GM08714 (cell line): ENCODE measurements around the gene SIX3.

Experiments used
- H3K4me3 ChIP-seq: fragments of 200-500 bp; sonication (Bioruptor generic); 2 replicates; pipeline ENCODE4 v1.5.1; 2014; ENCODE audit warnings: mild to moderate bottlenecking, low read length, inconsistent platforms
- ZNF274 ChIP-seq: IDR thresholded peaks from 2 replicates; pipeline ENCODE4 v1.6.1; 2012; ENCODE audit warnings: mild to moderate bottlenecking, low read depth, low read length

Gene SIX3

DNA sequence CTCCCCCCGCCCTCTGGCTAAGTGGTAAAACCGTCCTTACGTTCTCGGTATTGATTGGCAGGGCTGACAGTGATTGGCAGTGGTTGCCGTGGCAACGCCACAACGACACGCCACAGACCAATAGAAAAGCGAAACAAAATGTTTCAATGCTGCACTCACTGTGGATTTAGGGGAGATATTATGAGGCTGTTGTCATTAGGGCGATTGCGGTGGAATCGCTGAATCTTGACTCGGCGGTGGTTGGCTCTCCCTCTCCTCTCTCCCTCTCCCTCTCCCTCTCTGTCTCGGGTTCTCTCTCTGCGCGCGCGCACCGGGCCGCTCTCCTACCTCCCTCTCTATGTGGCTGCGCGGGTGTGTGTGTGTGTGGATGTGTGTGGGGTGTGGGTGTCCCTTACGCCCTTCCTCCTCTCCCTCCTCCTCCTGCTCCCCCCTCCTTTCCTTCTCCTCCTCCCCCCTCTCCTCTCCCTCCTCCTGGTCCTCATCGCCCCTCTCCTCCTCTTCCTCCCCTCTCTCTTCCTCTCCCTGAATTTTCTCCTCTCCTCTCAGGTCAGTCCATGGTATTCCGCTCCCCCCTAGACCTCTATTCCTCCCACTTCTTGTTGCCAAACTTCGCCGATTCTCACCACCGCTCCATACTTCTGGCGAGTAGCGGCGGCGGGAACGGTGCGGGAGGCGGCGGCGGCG lies at the start of gene SIX3:
SIX3 (plus strand) TSS at position 152 of the 684 bp plus-strand sequence; CDS start at position 555, 403 bp downstream.
- no peak for TF ChIP-seq ZNF274
- H3K4me3 ChIP-seq = peak within 1 kb of the TSS; percentile 47; the same call in 1 of the 2 replicates

DNA sequence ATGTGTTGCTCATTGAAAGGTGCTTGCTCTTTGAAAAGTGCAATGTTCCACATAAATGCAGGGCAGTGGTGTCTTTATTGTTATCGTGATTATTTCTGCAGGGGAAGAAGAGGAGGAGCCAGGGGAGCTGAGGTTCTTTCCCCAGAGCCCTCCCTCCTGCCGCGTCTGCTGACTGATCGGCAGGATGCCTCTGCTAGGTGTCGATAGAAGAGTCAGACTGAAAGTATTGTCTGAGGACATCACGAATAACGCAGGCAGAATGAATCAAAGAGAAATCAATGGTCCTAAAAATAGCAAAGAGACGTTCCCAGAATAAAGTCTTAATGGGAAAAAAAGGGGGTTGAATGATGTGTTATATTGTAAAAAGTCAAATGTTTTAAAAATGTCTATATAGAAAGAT lies 47.4 kb upstream of the SIX3 start:
- no peak overlapping the region for H3K4me3 ChIP-seq

DNA sequence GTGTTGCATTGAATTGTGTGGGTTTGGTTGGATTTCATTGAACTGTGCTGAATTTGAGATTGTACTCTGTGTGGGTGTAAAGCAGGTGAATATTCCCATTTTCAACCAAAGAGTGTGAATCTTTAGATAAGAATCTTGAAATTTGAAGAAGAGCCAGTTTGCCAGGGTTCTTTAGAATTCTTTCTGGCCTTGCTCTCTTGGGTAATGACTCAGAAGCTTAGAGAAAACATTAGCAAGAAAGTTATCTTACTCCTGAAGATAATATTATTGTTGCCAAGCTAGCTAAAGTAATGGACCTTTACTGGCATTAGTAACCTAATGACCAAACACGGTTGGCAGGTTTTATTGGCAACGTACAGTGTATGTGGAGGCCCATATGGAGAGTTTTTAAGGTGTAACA lies 46.4 kb upstream of the SIX3 start:
- TF ChIP-seq ZNF274 = no peak

More for the DNA sequence above, 47.4 kb upstream of the SIX3 start:
- no peak for TF ChIP-seq ZNF274

DNA sequence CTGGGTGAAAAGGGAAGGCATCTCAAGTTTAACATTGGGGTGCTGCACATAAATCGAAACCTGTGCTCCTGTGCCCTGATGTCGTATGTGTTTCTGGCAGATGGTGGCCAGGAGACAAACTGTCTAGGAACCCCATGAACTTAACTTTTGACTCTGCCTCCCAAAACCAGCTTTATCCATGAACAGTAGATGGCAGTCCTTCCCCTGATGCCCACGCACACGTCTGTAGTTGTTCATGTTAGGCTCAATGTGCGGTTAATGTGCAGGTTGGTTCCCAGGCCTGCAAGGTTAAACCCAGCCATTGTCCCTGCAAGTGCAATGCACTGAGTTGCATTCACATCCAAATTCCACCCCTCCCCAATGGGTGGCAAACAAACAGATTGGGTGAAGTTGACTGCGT lies 44.1 kb upstream of the SIX3 start:
- no peak overlapping the region for H3K4me3 ChIP-seq
- no peak for TF ChIP-seq ZNF274

More for the DNA sequence above, 46.4 kb upstream of the SIX3 start:
- H3K4me3 ChIP-seq = no peak overlapping the region

DNA sequence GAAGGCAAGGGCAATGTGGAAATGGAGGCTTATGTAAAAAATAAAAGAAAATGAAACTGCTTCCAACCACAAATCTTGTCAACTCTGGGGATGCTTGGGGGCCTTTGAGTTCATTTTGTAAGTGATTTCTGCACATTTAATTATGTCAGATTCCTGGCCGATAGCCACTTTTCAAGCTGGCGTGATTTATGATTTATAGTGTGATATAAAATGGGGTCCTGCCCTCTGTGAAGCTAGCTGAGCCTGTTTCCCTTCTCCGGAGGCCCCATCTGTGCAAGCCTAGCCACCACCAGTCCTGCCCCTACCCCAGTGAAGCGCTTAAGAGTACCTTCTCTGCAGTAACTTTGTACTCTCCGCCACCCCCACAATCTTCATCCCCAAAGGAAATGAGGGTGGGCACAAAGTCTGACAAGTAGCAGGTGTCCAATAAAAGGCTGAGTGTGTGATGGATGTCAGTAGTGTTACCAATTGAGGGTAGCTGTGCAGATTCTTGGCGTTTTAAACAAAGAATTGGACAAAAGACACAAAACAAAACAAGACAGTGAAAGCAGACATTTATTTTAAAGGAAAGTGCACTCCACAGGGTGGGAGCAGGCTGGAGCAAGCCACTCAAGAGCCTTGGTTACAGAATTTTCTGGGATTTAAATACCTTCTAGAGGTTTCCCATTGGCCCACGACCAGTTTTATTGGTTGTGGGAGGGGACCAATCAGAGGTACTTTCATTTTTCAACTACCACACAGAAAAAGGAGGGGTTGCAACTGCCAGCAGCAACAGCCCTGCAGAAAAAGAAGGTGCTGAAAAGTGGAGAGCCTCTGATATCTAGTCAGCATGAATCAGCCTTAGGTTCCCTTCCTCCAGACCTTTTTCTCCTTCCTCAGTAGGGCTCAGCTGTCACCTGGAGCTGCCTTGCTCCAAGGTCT lies 39.0 kb upstream of the SIX3 start:
- H3K4me3 ChIP-seq = no peak overlapping the region
- no peak for TF ChIP-seq ZNF274

DNA sequence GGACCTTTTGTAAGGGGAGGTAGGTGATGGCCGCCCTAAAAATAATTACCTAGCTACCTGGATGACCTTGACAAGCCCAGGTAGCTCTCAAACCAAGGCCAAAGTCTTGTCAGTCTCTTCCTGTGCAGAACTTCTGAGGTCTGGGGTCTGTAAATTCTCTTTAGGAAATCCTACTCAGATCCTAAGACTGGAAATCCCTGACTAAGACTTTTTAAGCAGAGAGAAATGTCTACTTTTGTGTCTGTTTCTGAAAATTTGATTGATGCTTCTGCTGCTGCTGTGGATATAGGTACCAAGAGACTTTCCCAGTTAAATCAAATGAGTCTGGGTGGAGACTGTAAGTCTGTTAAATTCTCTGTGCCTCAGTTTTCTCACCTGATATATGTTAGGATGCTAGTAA lies 36.9 kb upstream of the SIX3 start:
- TF ChIP-seq ZNF274 = no peak
- no peak overlapping the region for H3K4me3 ChIP-seq

DNA sequence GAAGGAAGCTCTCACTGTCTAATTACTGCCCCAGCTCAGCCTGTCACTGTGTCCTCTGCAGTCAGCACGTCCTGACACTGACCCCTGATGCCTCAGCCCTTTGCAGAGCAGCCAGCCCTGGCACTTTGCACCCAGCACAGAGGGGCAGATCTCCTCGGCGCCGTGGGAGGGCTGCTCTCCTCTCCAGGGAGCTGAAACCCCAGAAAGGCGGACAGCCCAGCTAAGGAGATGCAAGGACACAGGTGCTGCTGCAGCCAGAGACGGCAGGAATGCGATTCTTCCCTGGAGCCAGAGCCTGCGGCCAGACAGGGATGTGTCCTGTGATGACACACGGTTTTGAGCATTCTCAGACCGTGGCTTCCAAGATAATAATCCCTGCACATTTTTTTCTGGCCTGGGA lies 34.5 kb upstream of the SIX3 start:
- TF ChIP-seq ZNF274 = no peak
- no peak overlapping the region for H3K4me3 ChIP-seq

DNA sequence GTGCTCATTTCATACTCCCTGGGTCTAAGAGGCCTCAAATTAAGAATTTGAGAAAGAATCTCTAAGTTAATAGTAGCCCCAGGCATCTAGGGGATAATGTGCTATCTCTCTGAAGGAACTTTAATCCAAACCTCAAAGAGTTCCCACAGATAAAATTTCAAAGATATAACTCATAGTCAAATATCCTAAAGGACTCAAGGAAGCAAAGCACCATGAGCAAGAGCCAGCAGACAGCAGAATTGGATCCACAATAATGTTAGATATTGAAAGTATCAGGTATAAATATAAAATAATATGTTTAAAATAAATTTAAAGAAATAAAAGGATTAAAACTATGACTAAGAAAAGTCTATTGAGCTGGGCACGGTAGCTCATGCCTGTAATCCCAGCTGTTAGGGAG lies 31.7 kb upstream of the SIX3 start:
- TF ChIP-seq ZNF274 = no peak
- no peak overlapping the region for H3K4me3 ChIP-seq

DNA sequence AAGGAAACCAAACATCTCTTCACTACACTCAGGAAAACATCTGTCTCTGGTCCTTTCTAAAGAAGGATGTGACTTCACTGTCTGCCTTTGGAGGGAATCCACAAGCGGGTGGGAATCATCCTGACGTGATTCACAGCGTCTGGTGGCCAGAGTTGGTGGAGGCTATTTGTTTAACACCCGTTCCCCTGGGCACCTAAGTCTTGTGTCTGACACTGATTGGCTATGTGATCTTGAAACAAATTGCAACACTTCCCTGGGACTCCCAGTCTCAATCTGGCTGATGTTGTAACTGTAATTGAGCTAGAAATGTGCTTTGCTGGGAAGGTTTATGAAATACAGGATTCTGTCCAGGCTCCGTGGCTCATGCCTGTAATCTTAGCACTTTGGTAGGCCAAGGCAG lies 28.8 kb upstream of the SIX3 start:
- TF ChIP-seq ZNF274 = no peak

DNA sequence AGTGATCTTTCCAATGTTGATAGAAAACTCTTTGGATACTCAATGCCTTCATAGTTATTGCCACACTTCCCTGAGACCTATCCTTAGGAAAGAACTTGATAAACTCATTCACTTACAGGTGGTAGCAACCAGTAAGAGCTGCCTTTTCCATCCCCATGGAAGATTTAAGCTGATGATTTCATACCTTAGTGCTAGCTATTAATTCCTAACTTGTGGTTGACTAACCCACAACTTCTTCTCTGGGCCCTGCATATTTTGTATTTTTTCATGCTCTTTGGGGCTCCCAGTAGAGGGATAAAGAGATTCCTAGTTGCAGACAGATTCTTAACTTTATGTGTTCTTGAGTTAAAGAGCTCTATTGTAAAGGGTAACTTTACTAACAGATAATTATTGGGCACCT lies 25.2 kb upstream of the SIX3 start:
- no peak for TF ChIP-seq ZNF274
- no peak overlapping the region for H3K4me3 ChIP-seq

More for the DNA sequence above, 28.8 kb upstream of the SIX3 start:
- no peak overlapping the region for H3K4me3 ChIP-seq

DNA sequence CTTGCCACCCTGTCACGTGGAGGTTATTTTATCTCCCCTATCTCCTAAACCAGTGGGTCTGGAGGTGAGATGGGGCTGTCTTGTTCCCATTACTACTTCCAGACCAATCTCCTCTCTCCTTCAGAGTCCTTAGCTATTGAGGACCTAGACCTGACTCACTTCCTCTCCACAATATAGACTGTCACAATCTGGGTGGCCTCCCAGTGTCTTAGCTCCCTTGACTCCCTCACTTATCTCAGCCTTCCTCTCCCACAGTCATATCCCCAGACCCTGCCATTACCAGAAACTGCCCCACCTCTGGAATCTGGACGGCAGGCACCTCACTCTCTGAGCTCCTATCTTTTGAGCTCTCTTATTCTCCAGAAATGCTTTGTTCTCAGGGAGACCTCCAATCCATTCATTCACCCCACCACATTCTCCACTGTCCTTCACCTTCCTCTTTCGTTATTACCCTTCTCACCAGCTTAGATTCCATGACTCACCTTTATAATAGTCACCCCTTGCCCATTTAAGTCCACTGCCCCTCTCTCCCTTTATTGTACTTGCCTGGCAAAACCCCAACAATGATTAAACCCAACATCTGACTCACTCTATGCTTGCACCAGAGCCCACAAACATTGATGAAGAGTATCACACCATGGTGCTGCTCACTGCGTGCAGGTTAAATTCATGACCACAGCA lies 23.3 kb upstream of the SIX3 start:
- TF ChIP-seq ZNF274 = no peak
- H3K4me3 ChIP-seq = no peak overlapping the region

DNA sequence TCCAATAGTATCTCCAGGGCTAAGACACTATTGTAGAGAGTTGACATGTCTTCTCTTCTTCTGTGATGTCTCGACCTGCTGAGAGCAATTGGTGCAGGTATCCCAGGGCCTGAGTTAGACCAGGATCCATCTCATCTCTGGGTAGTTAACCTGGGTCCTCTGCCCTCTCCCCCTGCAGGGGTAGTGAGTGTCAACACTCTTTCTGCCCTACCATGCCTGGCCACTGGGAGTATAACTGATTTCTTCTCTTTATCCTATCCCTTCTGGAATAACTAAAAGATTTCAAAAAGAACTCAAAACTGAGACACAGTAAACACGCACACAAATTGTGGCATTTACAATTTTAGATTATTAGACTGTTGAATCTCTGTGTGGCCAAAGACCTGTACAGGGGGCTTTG lies 20.8 kb upstream of the SIX3 start:
- H3K4me3 ChIP-seq = no peak overlapping the region
- TF ChIP-seq ZNF274 = no peak

DNA sequence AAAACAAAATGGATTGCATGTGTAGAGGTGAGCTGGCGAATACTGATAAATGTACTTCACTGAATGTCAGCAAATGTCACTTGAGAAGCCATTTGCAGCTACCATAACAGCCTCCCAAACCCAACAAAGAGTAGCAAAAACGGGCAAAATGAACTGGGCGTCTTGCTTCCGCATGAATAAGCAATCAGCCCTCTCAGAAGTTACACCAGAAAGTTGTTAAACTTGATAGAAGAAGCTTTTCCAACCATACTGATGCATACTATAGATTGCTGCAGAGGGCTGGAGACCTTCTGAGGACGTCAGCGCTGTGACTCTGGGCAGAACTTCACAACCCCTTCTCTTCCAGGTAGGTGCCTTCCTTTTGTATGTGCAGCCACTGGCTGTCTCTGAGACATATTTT lies 18.7 kb upstream of the SIX3 start:
- no peak for TF ChIP-seq ZNF274
- H3K4me3 ChIP-seq = no peak overlapping the region

DNA sequence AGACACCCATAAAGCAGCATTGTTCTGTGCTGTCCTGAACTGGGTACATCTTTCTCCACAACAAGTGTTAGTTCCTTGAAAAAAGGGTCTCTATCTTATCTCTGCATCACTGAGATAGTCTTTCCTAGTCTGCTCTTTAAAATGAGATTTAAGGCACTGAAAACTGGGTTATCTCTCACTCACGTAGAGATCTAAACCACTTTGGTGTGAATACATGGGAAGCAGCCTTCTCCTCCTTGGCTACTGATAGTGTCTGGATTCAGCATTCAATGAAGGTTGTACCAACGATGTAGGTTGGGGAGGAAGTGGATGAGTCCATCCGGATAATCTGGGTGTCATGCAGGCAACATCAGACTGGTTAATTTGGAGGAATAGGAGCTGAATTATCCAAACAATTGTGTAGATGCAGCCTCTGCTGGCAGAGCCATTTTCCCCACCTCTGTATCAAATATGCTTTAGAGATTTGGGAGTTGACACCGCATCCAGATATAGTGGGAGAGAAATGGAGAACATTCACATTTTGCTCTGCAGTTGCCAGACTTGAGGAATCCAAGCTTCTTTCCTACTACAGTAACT lies 15.9 kb upstream of the SIX3 start:
- TF ChIP-seq ZNF274 = no peak
- H3K4me3 ChIP-seq = no peak overlapping the region
